D721Med (cell line): ENCODE measurements around the gene PREX1.
"Not testable (repeated sequence)": the region's sequence is repeated elsewhere in the genome, so short reads cannot be mapped to it uniquely, and the experiment has no call there.

Experiments used
- DNase-seq: peaks from one replicate; pipeline ENCODE4 v3.0.0; 2011; ENCODE audit warnings: low spot score; ENCODE audit not compliant: insufficient read length
- FAIRE-seq: peaks from 2 replicates; lab custom pipeline; 2011; peaks lifted over from hg19 to GRCh38; lab: Jason Lieb, UNC
- TF ChIP-seq, protein P1 (sequence below): IDR thresholded peaks from 2 replicates; pipeline ENCODE4 v1.5.1; 2012; ENCODE audit warnings: mild to moderate bottlenecking, control low read depth; ENCODE audit not compliant: insufficient read depth; ENCODE audit errors: missing control alignments

PREX1 gene

DNA sequence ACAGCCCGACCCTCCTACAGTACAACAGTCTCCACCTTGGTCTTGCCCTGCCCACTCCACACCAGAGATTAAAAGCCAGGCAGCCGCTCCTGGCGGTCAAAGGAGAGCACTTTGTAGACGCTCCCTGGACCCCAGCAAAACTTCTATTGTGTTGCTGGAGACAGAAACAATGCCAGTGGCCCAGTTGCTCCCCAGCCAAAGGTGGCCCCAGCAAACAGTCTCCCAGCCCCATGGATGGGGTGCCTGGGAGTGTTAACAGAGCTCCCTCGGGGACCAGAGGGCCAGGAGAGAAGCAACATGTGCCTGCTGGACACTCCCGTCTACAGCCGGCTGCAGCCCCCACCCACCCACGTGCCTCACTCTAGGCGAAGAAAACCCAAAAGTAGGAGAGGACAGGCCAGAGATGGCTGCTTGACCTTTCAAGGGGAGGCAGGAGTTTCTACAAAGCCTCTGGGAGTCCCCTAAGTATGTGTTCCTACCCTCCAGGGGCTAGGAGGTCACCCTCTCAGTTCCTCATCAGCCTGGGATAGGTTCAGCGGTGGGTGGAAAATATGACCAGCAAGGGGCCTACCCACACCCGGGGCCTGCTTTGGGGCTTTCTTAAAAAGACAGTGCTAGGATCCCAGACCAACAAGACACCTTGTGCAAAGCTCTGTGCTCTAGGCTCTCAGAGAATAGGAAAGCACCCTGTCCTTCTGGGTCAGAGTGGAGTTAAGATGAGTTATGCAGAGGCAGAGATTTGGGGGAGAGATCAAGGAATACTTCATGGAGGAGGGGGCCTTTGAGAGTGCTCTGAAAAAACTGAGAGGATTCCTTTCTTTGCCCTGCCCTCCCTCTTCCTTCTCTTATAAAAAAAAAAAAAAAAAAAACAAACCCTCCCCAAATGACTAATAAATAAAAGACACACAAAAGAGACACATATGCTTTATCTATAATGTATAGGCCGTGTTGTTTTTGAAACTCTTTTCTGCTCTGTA lies 19.0 kb upstream of the PREX1 start:
- DNase-seq (no peak), FAIRE-seq (no peak)
- TF ChIP-seq, protein P1, sequence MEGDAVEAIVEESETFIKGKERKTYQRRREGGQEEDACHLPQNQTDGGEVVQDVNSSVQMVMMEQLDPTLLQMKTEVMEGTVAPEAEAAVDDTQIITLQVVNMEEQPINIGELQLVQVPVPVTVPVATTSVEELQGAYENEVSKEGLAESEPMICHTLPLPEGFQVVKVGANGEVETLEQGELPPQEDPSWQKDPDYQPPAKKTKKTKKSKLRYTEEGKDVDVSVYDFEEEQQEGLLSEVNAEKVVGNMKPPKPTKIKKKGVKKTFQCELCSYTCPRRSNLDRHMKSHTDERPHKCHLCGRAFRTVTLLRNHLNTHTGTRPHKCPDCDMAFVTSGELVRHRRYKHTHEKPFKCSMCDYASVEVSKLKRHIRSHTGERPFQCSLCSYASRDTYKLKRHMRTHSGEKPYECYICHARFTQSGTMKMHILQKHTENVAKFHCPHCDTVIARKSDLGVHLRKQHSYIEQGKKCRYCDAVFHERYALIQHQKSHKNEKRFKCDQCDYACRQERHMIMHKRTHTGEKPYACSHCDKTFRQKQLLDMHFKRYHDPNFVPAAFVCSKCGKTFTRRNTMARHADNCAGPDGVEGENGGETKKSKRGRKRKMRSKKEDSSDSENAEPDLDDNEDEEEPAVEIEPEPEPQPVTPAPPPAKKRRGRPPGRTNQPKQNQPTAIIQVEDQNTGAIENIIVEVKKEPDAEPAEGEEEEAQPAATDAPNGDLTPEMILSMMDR: no peak

DNA sequence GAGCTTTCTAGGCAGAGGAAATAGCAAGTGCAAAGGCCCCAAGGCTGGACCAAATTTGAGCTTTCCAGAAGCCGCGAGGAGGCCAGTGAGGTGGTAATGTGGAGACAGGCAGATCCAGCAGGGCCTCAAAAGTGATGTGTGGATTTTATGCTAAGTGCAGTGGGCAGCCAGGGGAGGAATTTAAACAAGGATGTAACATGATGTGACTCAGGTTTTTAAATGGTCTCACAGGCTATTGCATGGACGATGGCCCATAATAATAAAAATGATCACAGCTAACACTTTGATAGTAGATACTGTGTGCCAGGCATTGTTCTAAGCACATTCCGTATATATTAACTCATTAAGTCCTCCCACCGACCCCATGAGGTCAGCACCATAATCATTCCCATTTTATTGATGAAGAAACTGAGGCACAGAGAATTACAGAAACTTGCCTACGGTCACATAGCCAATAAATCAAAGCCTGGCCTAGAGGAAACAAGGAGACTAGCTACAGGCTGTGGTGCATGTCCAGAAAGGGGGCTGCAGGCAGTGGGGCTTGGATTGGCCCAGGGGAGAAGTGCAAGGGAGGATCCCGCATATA lies 18.0 kb upstream of the PREX1 start:
- FAIRE-seq (no peak), DNase-seq (no peak)

DNA sequence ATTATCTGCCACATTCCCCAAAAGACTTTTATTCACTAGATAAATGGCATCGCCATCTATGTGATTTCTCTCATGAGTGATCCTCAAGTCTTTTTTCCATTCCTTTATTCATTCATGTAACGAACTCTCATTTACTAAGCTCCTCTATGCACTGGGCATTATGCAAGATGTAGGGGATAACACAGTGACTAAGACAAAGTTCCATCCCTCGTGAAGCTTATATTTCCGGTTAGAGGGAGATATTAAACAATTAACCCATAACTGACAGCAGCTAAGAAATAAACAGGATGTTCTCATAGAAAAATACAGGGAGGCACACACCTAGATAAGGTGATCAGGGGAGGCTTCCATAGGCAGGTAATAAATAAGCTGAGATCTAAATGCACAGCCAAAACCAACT lies 17.2 kb upstream of the PREX1 start:
- FAIRE-seq (no peak), DNase-seq (no peak)
- TF ChIP-seq, protein P1: no peak

More for the DNA sequence above, 18.0 kb upstream of the PREX1 start:
- TF ChIP-seq, protein P1: no peak

DNA sequence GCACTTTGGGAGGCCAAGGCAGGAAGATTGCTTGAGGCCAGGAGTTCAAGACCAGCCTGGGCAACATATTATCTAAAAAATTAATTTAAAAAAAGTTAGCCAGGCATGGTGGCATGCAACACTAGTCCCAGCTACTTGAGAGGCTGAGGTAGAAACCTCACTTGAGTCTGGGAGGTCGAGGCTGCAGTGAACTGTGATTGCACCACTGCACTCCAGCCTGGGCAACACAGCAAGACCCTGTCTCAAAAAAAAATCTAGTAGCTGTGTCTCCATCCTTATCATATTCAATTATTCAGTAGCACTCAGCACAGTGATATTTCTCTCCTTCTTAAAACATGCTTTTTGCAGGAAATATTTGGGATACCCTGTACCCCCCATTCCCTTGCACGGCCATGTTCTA lies 16.1 kb upstream of the PREX1 start:
- not testable (repeated sequence) for FAIRE-seq, DNase-seq

DNA sequence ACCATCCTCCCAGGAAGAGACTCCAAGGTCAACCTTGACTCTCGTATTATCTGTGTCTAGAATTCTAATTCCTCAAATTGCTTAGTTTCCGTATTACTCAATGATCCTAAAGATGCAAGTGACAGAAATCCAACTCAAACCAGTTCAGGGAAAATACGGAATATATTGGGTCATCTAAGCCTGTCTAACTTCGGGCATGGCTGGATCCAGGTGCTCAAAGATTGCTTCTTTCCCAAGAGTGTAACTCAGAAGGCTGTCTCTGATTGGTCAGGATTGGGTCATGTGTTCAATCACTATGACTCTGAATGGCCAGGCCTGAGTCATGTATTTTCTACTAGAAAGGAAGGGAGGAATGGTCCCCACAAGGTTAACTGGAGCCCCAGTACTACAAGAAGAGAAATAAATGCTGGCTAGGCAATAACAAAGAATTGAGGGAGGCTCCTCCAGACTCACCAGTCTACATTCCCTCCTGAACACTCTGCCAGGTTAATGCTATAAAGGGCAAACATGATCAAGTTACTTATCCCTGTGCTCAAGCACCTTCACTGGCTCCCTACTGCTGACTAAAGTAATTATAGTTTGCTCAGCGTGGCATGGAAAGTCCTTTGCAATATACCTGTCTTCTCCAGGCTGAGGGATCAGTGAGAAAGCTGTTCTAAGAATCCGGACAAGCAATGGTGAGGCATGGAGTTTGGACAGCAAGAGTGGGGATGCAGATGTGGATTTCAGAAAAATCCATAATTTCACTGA lies 15.4 kb upstream of the PREX1 start:
- TF ChIP-seq, protein P1: no peak
- DNase-seq (no peak), FAIRE-seq (no peak)

DNA sequence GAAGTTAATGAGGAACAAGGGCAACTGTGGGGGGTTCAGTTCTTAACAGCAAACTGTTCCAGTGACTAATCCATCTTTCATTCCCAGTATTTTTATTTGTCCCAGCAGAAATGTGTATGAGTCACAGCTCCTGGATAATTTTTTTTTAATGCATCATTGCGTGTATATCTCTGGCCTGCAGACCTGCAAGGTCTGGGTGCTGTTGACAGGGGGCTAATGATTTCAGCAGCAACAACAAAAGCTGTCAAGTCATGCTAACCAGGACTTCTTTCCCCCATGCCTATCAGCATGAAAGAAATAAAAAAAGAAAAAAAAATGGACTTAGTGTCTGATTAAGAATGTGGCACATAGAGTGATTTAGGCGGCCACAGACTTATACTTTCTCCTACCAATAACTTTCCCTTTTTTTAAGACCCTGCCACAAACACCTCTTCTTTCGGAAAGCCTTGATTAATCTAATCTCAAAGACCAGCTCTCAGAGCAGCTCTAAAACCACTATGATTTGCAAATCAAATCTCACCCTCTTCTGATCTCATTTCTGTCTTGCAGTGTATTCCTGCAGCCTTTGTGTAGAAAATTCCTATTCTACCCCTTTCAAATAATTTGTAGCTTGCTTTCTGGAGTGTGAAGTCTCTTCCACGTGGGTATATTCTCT lies 14.2 kb upstream of the PREX1 start:
- FAIRE-seq: no peak
- DNase-seq: no peak
- TF ChIP-seq, protein P1: no peak
